Measurements from ENCODE around the gene SHANK1.

DNA sequence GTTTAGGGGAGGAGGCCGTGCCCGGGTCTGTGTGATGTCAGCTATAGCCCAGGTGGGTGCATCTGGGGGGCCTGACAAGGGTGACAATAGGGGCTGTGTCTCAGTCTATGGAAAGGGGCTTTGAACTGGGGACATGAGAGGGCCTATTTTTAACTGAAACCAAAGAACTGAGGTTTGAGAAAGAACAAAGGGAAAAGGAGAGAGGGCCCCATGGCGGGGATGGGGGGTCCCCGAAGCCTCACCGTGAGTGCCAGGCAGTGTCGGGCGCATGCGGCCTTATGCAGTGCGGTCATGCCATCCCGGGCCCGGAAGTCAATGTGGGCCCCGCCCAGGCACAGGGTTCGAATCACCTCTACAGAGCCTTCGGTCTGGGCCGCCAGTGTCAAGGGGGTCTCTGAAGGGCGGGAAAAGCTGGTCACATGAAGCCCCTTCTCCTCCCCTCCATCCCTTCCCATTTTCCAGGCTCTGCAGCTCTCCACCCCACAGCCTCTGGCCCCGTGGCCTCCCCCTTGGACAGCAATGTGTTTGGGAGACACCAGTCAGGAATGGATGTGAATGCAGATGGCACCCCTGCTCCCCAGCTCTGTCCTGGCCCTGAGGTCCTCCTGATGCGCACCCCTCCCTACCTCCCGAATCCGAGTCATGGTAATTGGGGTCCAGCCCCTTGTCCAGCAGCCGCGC is 5.9 kb downstream of the SHANK1 start:
- TF ChIP-seq, protein P1, sequence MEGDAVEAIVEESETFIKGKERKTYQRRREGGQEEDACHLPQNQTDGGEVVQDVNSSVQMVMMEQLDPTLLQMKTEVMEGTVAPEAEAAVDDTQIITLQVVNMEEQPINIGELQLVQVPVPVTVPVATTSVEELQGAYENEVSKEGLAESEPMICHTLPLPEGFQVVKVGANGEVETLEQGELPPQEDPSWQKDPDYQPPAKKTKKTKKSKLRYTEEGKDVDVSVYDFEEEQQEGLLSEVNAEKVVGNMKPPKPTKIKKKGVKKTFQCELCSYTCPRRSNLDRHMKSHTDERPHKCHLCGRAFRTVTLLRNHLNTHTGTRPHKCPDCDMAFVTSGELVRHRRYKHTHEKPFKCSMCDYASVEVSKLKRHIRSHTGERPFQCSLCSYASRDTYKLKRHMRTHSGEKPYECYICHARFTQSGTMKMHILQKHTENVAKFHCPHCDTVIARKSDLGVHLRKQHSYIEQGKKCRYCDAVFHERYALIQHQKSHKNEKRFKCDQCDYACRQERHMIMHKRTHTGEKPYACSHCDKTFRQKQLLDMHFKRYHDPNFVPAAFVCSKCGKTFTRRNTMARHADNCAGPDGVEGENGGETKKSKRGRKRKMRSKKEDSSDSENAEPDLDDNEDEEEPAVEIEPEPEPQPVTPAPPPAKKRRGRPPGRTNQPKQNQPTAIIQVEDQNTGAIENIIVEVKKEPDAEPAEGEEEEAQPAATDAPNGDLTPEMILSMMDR (IDR thresholded peaks at IDR 0.05): no peak
- no peak for TF ChIP-seq EP300 (IDR thresholded peaks at IDR 0.05)

All from suprapubic skin (tissue), 3 donors.